CD4-positive, alpha-beta T cell treated with Interleukin-1 beta for 1 hour (primary cell): ENCODE data around the gene SH2D3A.
"Not testable (repeated sequence)": the region's sequence is repeated elsewhere in the genome, so short reads cannot be mapped to it uniquely, and the experiment has no call there.

Experiments used
- DNase-seq, 2 donors: peaks; one replicate each; pipeline ENCODE4 v3.0.0-alpha.2; 2020 to 2022

SH2D3A gene

DNA sequence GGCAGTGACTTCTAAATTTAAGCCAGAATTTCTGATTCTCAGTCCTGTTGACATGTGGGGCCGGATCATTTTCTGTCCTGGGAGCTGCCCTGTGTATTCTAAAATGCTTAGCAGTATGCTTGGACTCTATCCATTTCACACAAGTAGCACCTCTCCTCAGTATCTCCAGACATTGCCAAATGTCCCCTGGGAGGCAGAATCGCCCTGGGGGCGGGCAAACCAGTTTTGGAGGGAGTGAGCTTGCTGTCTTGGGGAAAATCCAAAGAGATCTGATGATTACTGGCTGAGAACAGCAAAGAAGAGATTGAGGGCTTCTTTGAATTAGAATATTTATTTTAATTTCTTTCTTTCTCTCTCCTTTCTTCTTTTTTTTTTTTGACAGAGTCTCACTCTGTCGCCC lies 21.7 kb upstream of the SH2D3A start:
- DNase-seq = no peak

DNA sequence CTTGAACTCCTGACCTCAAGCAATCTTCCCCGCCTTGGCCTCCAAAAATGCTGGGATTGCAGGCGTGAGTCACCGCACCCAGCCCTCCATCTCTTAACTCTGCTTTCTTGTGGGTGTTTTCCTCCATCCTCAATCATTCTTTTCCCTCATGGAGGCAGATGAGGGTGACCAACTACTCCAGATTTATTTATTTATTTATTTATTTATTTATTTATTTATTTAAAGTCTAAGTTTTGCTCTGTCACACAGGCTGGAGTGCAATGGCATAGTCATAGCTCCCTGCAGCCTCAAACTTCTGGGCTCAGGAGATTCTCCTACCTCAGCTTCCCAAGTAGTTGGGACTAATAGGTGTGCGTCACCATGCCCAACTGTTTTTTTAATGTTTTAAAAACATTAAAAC lies 20.2 kb upstream of the SH2D3A start:
- no peak for DNase-seq

DNA sequence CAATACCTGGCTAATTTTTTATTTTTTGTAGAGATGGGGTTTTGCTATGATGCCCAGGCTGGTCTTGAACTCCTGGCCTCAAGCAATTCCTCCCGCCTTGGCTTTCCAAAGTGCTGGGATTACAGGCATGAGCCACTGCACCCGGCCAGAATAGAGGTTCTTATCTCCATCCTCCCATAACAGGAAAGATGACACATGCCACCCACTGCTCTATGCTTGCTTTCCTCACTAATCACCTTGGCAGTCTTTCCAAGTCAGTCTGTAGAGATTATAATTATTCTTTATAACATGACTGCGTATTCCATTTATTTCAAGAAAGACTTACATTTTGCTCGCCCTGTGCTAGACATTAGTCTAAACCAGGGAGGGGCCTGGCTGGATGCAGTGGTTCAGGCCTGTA lies 12.0 kb upstream of the SH2D3A start:
- DNase-seq = no peak

DNA sequence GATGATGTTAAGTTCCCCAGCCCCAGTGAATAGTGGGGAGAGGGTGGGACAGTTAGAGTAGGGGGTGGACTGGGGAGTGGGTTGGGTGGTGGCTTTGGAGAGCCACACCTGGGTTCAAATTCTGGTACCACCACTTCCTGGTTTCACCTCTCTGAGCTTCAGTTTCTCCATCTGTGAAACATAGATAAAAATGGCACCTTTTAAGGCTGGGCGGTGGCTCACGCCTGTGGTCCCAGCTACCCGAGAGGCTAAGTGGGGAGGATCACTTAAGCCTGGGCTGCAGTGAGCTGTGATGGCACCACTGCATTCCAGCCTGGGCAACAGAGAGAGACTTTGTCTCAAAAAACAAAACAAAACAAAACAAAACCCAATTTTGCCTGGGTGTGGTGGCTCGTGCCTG lies 11.2 kb upstream of the SH2D3A start:
- DNase-seq = no peak

DNA sequence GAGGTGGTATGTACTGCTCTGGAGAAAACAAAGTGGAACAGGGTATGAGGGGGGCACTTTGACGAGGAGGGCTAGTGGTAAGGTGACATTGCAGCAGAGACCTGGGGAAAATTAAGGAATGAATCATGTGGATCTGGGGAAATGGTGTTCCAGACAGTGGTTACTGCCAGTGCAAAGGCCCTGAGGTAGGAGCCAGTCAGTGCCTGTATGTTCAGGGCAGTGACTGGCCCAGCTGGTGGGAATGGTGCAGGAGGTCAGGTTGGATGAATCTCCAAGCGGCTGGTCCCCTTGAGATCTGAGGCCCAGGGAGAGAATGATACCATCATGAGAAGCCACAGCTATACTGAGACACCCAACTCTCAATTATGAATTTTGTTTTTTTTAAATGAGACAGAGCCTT lies 10.2 kb upstream of the SH2D3A start:
- no peak for DNase-seq

DNA sequence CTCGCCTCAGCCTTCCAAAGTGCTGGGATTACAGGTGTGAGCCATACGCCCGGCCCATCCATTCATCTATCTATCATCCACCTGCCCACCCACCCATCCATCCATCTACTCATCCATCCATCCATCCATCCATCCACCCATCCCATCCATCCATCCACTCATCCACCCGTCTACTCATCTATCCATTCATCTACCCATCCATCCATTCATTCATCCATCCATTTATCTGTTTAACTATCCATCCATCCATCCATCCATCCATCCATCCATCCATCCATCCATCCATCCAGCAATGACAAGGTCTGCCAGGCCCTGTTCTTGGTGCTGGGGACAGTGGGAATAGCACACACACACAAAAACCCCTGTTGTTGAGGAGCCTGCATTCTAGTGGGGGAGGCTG lies 9.8 kb upstream of the SH2D3A start:
- no peak for DNase-seq

DNA sequence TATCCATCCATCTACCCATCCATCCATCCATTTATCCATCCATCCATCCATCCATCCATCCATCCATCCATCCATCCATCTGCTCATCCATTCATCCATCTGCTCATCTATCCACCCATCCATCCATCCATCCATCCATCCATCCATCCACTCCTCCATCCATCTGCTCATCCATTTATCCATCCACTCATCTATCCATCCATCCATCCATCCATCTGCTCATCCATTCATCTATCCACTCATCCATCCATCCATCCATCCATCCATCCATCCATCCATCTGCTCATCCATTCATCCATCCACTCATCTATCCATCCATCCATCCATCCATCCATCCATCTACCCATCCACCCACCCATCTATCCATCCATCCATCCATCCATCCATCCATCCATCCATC lies 8.8 kb upstream of the SH2D3A start:
- not testable (repeated sequence) for DNase-seq

DNA sequence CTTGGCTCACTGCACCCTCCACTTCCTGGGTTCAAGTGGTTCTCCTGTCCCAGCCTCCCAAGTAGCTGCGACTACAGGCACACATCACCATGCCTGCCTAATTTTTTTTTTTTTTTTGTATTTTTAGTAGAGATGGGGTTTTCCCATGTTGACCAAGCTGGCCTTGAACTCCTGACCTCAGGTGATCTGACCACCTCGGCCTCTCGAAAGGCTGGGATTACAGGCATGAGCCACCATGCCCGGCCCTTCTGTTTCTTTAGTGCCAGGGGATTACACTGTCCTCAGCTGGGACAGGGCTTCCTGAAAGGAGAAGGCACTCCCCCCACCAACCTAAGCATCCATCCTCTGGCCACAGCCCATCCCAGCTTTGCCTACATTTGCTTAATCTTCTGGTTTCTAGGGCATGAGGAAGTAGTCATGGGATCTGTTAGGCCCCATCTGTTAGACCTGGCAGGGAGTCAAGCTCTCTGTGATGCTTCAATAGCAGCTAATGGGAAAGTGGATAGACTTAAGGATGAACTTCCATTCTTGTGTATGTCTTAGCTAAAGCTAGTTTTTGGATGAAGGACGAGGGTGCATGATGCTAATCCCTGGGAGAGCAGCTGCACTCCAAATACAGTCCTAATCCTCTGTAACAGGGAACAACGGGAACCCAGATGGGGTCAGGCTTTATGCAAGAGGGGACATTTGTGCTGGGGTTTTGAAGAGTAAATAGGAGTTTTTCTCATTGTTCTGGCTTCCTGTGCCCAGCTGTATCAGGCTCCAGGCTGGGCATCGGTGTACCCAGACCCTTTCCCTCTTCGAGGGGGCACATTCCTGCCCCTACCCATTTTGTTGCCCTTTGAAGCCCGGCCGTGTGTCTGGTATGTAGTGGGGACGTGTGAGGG lies 7.8 kb upstream of the SH2D3A start:
- peak in 1 of 2 donors; percentile 15 for DNase-seq

DNA sequence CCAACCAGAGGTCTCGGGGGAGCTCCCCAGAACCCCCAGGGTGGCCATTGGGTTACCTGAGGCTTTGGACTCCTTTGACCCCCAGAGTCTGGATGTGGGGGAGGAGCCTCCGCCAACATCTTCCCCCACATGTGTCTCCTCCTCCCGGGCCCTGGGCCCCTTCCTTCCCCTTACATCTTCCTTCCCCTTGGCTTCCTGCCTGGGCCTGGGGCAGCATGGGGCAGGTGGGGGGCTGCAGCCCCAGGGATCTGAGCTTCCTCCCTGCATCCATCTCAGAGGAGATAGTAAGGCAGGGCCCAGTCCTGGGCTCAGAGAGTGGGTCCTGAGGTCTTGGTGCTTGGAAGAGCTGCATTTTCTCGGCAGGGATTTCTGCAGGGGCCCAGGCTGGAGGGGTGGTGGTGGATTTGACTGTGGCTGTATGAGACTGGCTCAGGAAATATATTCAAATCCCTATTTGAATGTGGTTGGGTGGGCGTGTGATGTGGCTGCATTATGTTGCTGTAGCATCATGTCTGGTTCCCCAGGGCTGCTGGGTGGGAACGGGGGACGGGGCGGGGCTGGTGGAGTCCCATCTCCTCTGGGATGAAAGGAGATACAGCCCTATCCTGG lies 6.2 kb upstream of the SH2D3A start:
- DNase-seq = peak; percentile 49 to 52

DNA sequence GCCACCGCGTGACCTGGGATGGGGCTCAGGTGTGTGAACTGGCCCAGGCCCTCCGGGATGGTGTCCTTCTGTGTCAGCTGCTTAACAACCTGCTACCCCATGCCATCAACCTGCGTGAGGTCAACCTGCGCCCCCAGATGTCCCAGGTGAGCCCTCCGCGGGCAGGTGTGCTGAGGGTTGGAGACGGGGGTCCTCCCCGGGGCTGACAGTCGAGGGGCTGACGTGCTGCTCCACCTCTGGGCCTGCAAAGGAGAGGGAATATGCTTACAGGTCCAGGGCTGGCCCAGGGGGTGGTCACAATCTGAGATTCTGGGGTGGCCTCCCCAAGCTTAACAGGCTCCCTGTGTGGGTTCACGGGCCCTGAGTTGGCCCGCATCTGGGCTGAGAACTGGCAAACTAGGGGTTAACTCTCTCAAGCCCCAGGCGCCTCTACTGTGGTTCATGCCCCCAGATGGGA lies 5.7 kb upstream of the SH2D3A start:
- DNase-seq = no peak

DNA sequence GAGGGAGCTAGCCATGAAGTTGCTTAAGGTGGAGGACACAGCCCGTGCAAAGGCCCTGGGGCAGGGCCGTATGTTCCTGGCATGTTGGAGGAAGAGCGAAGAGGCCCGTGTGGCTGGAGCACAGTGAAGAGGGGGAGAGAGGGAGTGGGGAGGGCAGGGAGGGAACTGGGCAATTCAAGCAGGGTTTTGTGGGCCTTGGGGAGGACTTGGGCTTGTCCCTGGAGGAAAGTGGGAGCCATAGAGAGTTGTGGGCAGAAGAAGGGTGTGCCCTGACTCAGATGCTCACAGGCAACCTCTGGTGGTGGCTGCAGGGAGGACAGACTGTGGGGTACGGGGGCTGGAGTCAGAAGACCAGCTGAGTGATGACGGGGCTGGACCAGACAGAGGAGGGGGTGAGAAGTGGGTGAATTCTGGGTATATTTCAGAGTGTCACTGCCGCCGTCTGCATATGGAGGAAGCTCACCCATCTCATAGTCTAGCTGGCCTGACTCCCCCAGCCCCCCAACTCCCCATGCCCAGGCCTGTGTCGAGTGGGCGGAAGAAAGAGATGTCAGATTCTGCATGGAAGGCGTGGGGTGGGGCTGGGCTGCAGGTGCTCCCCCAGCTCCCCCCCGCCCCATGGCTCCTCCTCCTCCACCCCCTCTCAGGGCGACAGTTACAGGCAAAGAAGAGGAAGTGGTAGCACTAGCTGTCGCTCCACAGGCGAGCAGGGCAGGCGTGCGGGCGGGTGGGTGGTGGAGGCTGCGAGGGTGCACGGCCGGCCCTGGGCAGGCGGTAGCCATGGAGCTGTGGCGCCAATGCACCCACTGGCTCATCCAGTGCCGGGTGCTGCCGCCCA lies 5.0 kb upstream of the SH2D3A start, which contains the start of gene VAV1:
TSS of gene VAV1 (plus strand) at position 681 of the 838 bp plus-strand sequence. CDS start at position 781, 100 bp downstream.
- DNase-seq = peak; percentile 85 to 87

DNA sequence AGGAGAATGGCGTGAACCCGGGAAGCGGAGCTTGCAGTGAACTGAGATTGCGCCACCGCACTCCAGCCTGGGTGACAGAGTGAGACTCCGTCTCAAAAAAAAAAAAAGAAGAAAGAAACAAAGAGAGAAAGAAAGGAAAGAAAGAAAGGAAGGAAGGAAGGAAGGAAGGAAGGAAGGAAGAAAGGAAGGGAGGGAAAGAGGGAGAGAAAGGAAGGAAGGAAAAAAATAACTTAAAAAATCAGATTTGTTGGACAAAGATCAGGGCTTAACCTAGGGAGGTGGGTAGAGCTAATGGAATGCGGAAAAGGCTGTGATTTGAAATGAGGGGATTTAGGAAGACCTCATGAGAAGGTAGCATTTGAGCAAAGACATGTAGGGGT lies 4.4 kb upstream of the SH2D3A start:
- DNase-seq = not testable (repeated sequence)

DNA sequence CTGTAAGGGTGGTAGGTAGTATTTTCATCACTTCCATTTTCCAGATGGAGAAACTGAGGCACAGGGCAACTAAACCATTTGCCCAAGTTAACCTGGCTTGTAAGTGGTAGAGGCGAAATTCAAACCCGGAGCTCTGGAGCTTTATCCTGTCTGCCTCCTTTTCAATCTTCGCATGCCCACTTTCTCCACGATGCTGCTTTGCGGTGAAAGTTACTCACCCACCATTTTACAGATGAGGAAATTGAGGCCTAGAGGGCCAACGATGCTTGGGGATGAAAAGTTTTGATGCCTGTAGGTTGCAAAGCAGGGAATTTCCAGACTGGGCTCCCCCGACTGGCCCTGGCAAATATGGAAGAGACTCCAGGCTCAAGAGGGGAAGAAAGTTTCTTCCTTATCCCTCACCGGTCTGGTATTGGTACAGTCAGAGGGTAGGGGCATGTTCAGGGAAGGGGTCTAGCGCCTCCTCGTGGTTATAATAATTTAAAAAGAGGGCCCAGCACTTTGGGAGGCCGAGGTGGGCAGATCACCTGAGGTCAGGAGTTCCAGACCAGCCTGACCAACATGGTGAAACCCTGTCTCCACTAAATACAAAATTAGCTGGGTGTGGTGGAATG lies 1.9 kb upstream of the SH2D3A start:
- DNase-seq = peak in 1 of 2 donors; percentile 32

DNA sequence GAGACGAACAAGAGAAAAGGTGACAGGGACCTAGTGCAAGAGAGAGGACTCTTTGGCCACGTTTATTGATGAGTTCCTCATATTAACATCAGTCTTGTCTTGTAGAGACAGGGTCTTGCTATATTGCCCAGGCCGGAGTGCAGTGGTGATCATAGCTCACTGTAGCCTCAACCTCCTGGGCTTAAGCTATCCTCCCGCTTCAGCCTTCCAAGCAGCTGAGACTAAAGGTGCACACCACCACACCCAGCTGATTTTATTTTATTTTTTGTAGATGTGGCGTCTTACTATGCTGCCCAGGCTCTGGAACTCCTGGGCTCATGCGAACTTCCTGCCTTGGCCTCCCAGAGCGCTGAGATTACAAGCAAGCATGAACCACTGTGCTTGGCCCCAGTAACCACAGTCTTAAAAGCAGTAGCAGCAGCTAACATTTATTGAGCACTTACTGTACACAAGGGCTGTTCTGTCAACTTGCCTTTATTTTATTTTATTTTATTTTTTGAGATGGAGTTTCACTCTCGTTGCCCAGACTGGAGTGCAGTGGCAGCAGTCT lies 1.1 kb upstream of the SH2D3A start:
- peak in 1 of 2 donors; percentile 32 for DNase-seq

DNA sequence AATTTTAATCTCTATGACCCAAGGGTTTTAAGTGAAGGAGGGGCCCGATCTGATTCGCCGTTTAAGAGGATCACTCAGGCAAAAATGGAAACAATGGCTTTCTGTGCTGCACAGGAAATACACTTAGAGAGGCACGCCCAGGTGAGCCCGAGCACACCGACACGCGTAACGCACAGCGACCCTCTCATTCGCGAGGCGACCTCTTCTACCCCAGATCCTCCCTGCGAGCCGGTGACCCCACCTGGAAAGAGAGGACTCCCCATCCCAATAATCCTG lies 216 bp downstream of the SH2D3A start:
- peak in 1 of 2 donors; percentile 73 for DNase-seq

DNA sequence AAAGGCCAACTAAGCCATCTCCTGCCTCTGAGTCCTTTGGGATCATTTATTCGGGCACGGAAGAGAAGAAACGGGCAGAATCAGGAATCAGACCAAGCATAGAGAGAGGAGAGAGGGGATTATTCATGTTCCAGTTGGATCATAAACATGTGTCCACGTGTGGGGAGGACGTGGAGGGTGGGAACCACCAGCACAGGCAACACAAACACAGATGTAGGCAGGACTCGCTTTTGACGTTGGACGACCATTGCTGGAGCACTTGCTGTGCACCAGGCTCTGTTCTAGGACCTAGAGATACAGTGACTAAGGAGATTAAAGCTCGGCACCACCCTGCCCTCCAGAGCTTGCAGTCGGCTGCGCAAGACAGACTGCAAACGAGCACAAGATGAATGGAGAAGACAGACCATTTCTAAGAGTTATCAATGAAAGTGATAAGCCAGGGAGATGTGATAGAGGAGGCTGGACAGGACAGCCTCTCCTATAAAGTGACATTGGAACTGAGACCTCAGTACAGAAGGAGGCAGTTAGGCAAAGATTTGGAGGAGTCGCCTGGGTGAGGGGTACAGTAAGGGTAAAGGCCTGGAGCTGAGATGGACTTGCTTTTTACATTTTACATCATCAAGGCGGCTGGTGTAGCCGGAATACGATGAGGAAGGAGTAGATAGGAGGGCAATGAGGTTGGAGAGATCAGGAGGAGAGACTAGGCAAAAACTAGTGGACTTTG lies 716 bp downstream of the SH2D3A start:
- DNase-seq = no peak

DNA sequence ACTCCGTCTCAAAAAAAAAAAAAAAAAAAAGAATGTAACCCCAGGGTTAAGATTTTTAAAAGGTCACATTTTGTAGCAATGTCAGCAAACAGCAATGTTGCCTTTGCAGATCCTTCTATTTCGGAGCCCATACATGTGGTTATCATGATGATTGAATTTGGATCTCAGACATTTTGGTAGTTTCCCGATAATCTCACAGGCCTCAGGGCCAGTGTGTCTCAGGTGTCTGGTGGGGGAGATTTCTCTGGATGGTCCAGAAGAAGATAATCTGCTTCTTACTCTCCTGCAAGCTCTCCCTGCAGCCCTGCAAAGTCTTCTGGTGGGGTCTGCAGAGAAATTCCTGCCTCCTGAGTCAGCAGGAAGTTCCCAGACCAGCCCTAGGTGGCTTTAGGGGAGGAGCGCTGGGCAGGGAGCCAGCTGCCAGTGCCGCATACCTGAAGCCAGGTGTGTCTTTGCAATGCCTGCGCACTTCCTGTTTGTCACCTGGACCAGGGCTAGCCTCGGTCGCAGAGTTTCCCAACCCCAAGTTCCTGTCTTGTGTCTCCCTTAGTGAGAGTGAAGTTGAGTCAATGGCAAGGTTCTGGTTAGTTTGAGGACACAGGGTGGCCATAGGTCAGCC lies 1.4 kb downstream of the SH2D3A start:
- DNase-seq = peak; percentile 18 to 31

DNA sequence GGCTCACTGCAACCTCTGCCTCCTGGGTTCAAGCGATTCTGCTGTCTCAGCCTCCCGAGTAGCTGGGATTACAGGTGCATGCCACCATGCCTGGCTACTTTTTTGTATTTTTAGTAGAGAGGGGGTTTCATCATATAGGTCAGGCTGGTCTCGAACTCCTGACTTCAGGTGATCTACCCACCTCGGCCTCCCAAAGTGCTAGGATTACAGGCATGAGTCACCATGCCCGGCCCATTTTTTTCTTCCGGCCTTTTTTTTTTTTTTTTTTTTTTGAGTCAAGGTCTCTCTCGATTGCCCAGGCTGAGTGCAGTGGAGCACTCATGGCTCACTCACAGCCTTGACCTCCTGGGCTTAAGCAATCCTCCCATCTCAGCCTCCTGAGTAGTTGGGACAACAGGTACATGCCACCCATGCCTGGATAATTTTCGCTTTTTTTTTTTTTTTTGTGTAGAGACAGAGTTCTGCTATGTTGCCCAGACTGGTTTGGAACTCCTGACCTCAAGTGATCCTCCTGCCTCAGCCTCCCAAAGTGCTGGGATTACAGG lies 4.9 kb downstream of the SH2D3A start:
- not testable (repeated sequence) for DNase-seq

DNA sequence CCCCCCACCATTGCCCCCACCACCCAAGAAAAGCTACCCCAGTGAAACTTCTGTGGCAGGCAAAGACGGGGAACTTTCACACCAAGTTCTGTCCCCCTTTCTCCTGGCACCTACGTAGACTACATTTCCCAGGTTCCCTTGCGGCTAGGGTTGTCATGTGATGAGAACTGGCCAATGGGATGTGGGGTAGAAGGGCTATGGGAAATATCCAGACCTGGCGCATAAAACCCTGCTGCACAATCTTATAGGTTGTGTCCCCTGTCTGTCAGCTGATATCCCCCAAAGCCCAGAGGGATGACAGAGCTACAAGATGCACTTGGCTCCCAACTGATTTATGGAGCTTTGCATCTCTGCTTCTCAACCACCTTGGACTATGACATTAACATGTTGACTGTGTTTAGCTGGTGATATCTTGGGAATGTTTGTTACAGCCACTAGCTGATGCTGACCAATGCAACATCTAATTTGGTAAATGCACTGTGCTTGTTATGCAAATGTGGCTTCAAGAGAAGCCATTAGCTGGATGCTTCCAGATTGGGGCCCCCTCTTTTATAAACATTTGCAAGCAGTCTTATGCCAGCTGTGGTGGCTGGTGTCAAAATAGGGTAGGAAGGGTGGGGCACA lies 6.1 kb downstream of the SH2D3A start:
- peak; percentile 15 to 35 for DNase-seq

DNA sequence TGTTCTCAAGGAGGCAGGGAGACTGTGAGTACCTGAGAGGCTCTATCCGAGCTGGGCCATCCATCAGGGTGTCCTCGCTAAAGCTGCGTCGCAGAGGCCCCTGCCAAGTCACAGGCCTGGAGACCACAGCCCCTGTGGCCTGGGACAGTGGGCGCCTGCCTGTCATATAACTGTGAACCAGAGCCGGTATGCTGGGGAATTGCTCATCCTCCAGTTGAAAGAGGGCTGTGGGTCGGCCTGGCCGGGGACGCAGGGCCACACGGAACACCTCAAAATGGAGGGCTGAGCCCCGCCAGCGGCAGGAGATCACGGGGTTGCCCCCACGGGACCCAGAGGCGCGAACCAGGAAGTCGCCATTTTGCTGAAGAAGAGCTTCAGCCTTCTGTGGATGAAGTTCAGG lies 6.6 kb downstream of the SH2D3A start:
- no peak for DNase-seq
